Rectal smooth muscle tissue (tissue), 1 donor: ENCODE results near the gene CEP350.

ENCODE experiments used
- H3K27ac ChIP-seq: one replicate; pipeline ENCODE4 v1.7.0; 2013; ENCODE audit warnings: low read depth, low read length, inconsistent platforms
- H3K27me3 ChIP-seq: one replicate; pipeline ENCODE4 v1.7.0; 2013; ENCODE audit warnings: low read length; ENCODE audit not compliant: control insufficient read depth, insufficient read depth
- H3K36me3 ChIP-seq: one replicate; pipeline ENCODE4 v1.7.0; 2013; ENCODE audit warnings: low read length; ENCODE audit not compliant: control insufficient read depth, insufficient read depth
- H3K4me1 ChIP-seq: one replicate; pipeline ENCODE4 v1.7.0; 2013; ENCODE audit warnings: low read length; ENCODE audit not compliant: control insufficient read depth, insufficient read depth
- H3K4me3 ChIP-seq: one replicate; pipeline ENCODE4 v1.7.0; 2013; ENCODE audit warnings: low read length
- H3K9ac ChIP-seq: one replicate; pipeline ENCODE4 v1.7.0; 2013; ENCODE audit warnings: low read length

CEP350 gene

GRCh38 chr1:180026556-180026955 is 71.9 kb downstream of the CEP350 start:
- peaks cover 12% of the 10 kb centered on the region for H3K4me1 ChIP-seq
- no peak overlapping the region for H3K9ac ChIP-seq
- no peaks in the 10 kb centered on the region for H3K27me3 ChIP-seq
- H3K4me3 ChIP-seq = no peak overlapping the region
- H3K27ac ChIP-seq = peak overlapping the region; percentile 37
- peaks cover 8% of the 10 kb centered on the region for H3K36me3 ChIP-seq

- no peak overlapping the region for H3K9ac ChIP-seq
- H3K4me1 ChIP-seq = peaks cover 12% of the 10 kb centered on the region
- no peaks in the 10 kb centered on the region for H3K27me3 ChIP-seq
- H3K36me3 ChIP-seq = peaks cover 10% of the 10 kb centered on the region
- H3K27ac ChIP-seq = peak overlapping the region; percentile 53
- no peak overlapping the region for H3K4me3 ChIP-seq
Measured at GRCh38 chr1:180027949-180028445, 73.4 kb downstream of the CEP350 start.

- peak overlapping the region; percentile 14 for H3K27ac ChIP-seq
- peaks cover 12% of the 10 kb centered on the region for H3K4me1 ChIP-seq
- H3K9ac ChIP-seq = no peak overlapping the region
- H3K27me3 ChIP-seq = no peaks in the 10 kb centered on the region
- H3K4me3 ChIP-seq = no peak overlapping the region
- peaks cover 8% of the 10 kb centered on the region for H3K36me3 ChIP-seq
Measured at GRCh38 chr1:180028864-180029263, 74.3 kb downstream of the CEP350 start.

- peaks cover 8% of the 10 kb centered on the region for H3K36me3 ChIP-seq
Measured at GRCh38 chr1:180029524-180030135, 75.0 kb downstream of the CEP350 start.

GRCh38 chr1:180031664-180032063 is 77.1 kb downstream of the CEP350 start:
- Histone ChIP-seq H3K4me3 (no peak overlapping the region), H3K4me1 (peaks cover 12% of the 10 kb centered on the region), H3K27me3 (no peaks in the 10 kb centered on the region), H3K9ac (no peak overlapping the region), H3K27ac (no peak overlapping the region), H3K36me3 (peaks cover 5% of the 10 kb centered on the region)

More at GRCh38 chr1:180029524-180030135, 75.0 kb downstream of the CEP350 start:
- peaks cover 12% of the 10 kb centered on the region for H3K4me1 ChIP-seq
- H3K27me3 ChIP-seq = no peaks in the 10 kb centered on the region
- no peak overlapping the region for H3K4me3 ChIP-seq
- H3K27ac ChIP-seq = peak overlapping the region; percentile 14
- no peak overlapping the region for H3K9ac ChIP-seq

- Histone ChIP-seq H3K36me3 (peaks cover 7% of the 10 kb centered on the region), H3K9ac (no peak overlapping the region), H3K27me3 (no peaks in the 10 kb centered on the region), H3K4me3 (no peak overlapping the region), H3K4me1 (peaks cover 7% of the 10 kb centered on the region), H3K27ac (no peak overlapping the region)
Measured at GRCh38 chr1:180033390-180033789, 78.8 kb downstream of the CEP350 start.

GRCh38 chr1:180040034-180040433 is 85.4 kb downstream of the CEP350 start:
- H3K36me3 ChIP-seq = peaks cover 14% of the 10 kb centered on the region
- H3K27me3 ChIP-seq = no peaks in the 10 kb centered on the region
- H3K9ac ChIP-seq = no peak overlapping the region
- no peak overlapping the region for H3K27ac ChIP-seq
- no peak overlapping the region for H3K4me3 ChIP-seq
- no peaks in the 10 kb centered on the region for H3K4me1 ChIP-seq

GRCh38 chr1:180041582-180041981 is 87.0 kb downstream of the CEP350 start:
- H3K27ac ChIP-seq = no peak overlapping the region
- H3K4me3 ChIP-seq = no peak overlapping the region
- no peaks in the 10 kb centered on the region for H3K4me1 ChIP-seq
- H3K27me3 ChIP-seq = no peaks in the 10 kb centered on the region
- H3K36me3 ChIP-seq = peaks cover 14% of the 10 kb centered on the region
- H3K9ac ChIP-seq = no peak overlapping the region

GRCh38 chr1:180042988-180043622 is 88.5 kb downstream of the CEP350 start:
- H3K4me3 ChIP-seq = no peak overlapping the region
- H3K36me3 ChIP-seq = peaks cover 15% of the 10 kb centered on the region
- no peaks in the 10 kb centered on the region for H3K4me1 ChIP-seq
- H3K9ac ChIP-seq = no peak overlapping the region
- no peak overlapping the region for H3K27ac ChIP-seq
- no peaks in the 10 kb centered on the region for H3K27me3 ChIP-seq

GRCh38 chr1:180043785-180044184 is 89.2 kb downstream of the CEP350 start:
- Histone ChIP-seq H3K36me3 (peaks cover 18% of the 10 kb centered on the region), H3K27me3 (no peaks in the 10 kb centered on the region), H3K9ac (no peak overlapping the region), H3K4me3 (no peak overlapping the region), H3K4me1 (no peaks in the 10 kb centered on the region), H3K27ac (no peak overlapping the region)

- Histone ChIP-seq H3K27ac (no peak overlapping the region), H3K4me3 (no peak overlapping the region), H3K36me3 (peaks cover 22% of the 10 kb centered on the region), H3K4me1 (no peaks in the 10 kb centered on the region), H3K9ac (no peak overlapping the region), H3K27me3 (no peaks in the 10 kb centered on the region)
Measured at GRCh38 chr1:180046674-180047073, 92.1 kb downstream of the CEP350 start.

GRCh38 chr1:180053594-180054567 is 99.3 kb downstream of the CEP350 start:
- no peaks in the 10 kb centered on the region for H3K27me3 ChIP-seq
- H3K4me1 ChIP-seq = no peaks in the 10 kb centered on the region
- no peak overlapping the region for H3K9ac ChIP-seq
- H3K36me3 ChIP-seq = peaks cover 8% of the 10 kb centered on the region
- no peak overlapping the region for H3K4me3 ChIP-seq
- H3K27ac ChIP-seq = no peak overlapping the region
